Neutrophil (primary cell): ENCODE results near the gene TTN.

Experiments
- H3K27ac ChIP-seq: fragments of 200-600 bp; sonication (generic); 2 replicates; pipeline ENCODE4 v1.5.1; 2016; ENCODE audit warnings: mild to moderate bottlenecking, moderate library complexity
- H3K27me3 ChIP-seq: fragments of 200-600 bp; sonication (generic); 2 replicates; pipeline ENCODE4 v1.6.0; 2016; ENCODE audit warnings: mild to moderate bottlenecking
- H3K36me3 ChIP-seq: fragments of 200-600 bp; sonication (generic); 2 replicates; pipeline ENCODE4 v1.5.1; 2017
- H3K4me1 ChIP-seq, 2 experiments: fragments of 200-600 bp in 1 of 2; sonication (generic) in 1 of 2; 1 replicate in 1 of 2; 2 replicates in 1 of 2; pipeline versions ENCODE4 v1.5.1 to v1.6.1; 2013 to 2016; ENCODE audit warnings: low read depth in 1 of 2, low read length in 1 of 2, mild to moderate bottlenecking in 1 of 2, moderate library complexity in 1 of 2; ENCODE audit not compliant: control insufficient read depth in 1 of 2, insufficient read depth in 1 of 2
- H3K4me3 ChIP-seq, 2 experiments: fragments of 200-600 bp in 1 of 2; sonication (generic) in 1 of 2; 1 replicate in 1 of 2; 2 replicates in 1 of 2; pipeline ENCODE4 v1.5.1; 2013 to 2016; ENCODE audit warnings: low read depth in 1 of 2, low read length in 1 of 2, mild to moderate bottlenecking in 1 of 2, moderate library complexity in 1 of 2
- H3K9me3 ChIP-seq: fragments of 200-600 bp; sonication (generic); 2 replicates; pipeline ENCODE4 v1.5.1; 2016
- TF ChIP-seq, protein P1 (sequence below): fragments of 200-600 bp; sonication (generic); IDR thresholded peaks from 2 replicates; pipeline ENCODE4 v1.5.1; 2016; ENCODE audit warnings: antibody characterized with exemption

Gene TTN

DNA sequence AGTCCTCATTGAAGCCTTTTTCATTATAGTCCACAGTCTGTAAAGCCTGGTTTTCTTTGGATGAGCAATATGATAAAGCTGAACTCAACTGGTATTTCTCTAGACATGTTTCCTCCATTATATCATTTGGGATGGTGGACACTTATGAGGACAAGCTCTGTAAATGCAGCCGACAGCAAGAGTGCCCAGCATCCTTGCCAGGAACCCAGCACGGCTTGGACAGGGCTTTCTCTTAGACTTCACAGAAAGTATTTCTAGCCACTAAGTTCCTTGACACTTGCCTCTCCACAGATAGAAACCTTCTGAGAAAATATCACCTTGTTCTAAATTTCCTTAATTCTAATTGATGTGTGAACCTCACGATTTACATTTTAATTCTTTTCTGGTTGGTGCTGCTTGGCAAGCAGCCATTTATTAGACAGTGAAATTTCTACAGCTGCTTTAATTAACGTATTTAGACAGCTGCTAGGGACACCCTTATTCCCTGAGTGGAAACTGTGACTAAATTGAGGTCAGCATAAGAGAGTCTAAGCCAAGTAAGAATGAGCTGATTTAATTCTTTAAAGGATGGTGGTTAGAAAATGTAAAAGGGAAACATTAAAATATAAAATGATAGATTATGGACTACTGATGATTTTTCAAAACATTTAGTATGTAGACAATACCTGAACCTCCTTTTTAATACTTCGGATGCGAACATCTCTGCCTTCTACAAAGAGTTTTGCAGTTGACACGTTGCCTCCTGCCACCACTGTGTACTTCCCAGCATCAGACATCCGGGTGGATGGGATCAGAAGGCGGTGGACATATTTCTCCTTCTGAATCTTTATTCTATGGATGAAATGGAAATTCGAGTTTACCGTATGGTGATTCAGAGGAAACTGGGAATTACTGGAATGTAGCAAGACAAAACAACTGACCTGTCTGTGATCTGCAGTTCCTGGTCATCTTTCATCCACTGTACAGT lies 39.8 kb downstream of the TTN start:
- no peaks in the 10 kb centered on the region for H3K9me3 ChIP-seq
- TF ChIP-seq, protein P1, sequence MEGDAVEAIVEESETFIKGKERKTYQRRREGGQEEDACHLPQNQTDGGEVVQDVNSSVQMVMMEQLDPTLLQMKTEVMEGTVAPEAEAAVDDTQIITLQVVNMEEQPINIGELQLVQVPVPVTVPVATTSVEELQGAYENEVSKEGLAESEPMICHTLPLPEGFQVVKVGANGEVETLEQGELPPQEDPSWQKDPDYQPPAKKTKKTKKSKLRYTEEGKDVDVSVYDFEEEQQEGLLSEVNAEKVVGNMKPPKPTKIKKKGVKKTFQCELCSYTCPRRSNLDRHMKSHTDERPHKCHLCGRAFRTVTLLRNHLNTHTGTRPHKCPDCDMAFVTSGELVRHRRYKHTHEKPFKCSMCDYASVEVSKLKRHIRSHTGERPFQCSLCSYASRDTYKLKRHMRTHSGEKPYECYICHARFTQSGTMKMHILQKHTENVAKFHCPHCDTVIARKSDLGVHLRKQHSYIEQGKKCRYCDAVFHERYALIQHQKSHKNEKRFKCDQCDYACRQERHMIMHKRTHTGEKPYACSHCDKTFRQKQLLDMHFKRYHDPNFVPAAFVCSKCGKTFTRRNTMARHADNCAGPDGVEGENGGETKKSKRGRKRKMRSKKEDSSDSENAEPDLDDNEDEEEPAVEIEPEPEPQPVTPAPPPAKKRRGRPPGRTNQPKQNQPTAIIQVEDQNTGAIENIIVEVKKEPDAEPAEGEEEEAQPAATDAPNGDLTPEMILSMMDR = no peak
- no peak overlapping the region for H3K27ac ChIP-seq
- H3K27me3 ChIP-seq = peaks cover 4% of the 10 kb centered on the region
- H3K4me1 ChIP-seq = no peaks in the 10 kb centered on the region
- H3K4me3 ChIP-seq = no peak overlapping the region
- H3K36me3 ChIP-seq = no peaks in the 10 kb centered on the region

DNA sequence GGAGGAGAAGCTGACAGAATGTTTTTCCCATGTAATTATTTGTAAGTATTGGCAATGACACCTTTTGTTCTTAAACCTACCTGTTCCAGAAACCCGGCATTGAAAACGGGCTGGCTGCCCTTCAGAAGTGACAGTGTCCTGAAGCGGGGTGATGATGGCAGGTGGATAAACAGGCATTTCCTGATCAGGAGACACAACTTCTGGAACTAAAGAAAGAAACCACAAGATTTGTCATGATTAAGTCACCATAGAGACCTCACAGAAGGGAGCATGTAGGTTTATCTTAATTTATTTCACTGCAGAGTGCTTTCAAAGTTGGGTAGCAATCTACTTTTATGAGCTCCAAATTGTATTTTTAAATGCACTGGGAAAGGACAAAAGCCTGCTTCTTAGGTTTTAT lies 43.1 kb downstream of the TTN start:
- Histone ChIP-seq H3K36me3 (no peaks in the 10 kb centered on the region), H3K4me3 (no peak overlapping the region), H3K9me3 (no peaks in the 10 kb centered on the region), H3K4me1 (no peaks in the 10 kb centered on the region), H3K27me3 (peaks cover 4% of the 10 kb centered on the region), H3K27ac (no peak overlapping the region)
- TF ChIP-seq, protein P1 = no peak

DNA sequence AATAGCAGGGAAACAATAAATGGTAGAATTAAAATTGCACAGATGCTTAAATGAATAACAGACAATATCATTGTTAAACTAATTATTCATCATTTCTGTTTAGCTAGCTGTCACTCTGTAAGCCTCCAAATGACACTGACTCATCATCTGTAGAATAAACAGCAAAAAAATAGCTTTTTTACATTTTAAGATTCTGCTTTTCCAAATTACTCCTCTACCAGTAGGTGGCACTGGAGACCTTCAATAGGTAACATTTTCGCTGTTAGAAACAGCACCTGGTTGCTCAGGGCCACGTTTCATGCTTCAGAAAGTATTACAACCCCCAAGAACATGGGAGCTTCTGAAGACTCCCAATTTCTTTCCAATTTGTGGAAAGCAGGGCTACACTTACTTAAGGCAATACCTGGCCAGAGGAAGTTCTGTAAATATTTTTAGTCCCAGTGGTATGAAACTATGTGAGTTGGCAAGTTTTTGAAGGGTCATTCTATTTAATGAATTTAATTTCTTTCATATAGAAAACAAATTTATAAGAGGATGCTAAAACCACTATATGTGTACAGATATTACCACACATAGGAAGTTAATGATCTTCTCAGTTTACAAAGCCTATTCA lies 45.4 kb downstream of the TTN start:
- TF ChIP-seq, protein P1 = no peak
- H3K27me3 ChIP-seq = peaks cover 4% of the 10 kb centered on the region
- no peaks in the 10 kb centered on the region for H3K36me3 ChIP-seq
- H3K4me3 ChIP-seq = no peak overlapping the region
- no peaks in the 10 kb centered on the region for H3K4me1 ChIP-seq
- no peak overlapping the region for H3K27ac ChIP-seq
- no peaks in the 10 kb centered on the region for H3K9me3 ChIP-seq

DNA sequence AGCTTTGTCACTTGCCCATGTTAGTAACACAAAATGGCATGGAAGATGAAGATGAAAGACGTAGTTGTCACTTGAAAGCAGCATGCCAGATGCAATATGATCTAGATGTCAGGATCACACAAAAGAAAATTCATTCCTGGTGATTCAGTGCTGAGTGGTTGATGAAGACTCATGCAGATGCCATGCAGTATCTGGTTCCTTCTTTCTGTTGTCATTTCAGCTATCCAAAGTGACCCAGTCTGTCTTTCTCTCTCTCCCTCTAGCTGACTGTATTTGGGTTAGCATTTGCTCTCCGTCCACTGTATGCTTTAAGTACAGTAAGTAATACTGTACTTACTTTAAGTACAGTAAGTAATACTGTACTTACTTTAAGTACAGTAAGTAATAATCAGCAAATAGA lies 50.4 kb downstream of the TTN start:
- H3K27me3 ChIP-seq = no peaks in the 10 kb centered on the region
- H3K4me1 ChIP-seq = no peaks in the 10 kb centered on the region
- H3K36me3 ChIP-seq = no peaks in the 10 kb centered on the region
- no peak overlapping the region for H3K4me3 ChIP-seq
- TF ChIP-seq, protein P1 = no peak
- no peak overlapping the region for H3K27ac ChIP-seq
- no peaks in the 10 kb centered on the region for H3K9me3 ChIP-seq

DNA sequence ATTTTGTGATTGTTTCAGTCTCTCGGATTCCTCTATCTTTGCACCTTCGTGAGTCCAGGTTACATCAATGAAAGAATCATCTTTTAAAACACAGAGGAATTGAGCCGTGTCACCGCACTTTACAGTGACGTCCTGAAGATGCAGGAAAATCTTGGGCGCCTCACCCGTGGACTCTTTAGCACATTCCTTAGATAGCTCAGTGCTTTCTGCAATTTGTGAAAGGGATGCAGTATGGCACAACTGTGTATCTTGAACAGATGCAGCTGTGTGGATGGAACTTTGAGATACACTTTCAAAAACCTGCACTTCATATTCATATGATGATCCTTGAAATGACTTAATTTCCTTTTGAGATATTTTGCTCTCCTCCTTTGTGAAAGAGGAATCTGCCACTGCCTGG lies 50.9 kb downstream of the TTN start:
- H3K4me1 ChIP-seq = no peaks in the 10 kb centered on the region
- H3K4me3 ChIP-seq = no peak overlapping the region
- TF ChIP-seq, protein P1 = no peak
- H3K36me3 ChIP-seq = no peaks in the 10 kb centered on the region
- H3K27ac ChIP-seq = no peak overlapping the region
- H3K27me3 ChIP-seq = no peaks in the 10 kb centered on the region
- no peaks in the 10 kb centered on the region for H3K9me3 ChIP-seq
